BJ (cell line): Measurements from ENCODE around the gene ANKRD34A. TPM values are rescaled to one million over a fixed set of nuclear protein-coding genes. Genes with fewer than 3 reads are reported as not detected.
A peak's percentile ranks its signal among the peaks of the same experiment; 100 is the strongest.

ENCODE experiments used
- CTCF ChIA-PET: fragments of 350-600 bp; formaldehyde crosslinking; extraction: SDS; loops from one replicate; lab custom pipeline; 2021; ENCODE audit warnings: antibody characterized with exemption, inconsistent platforms; lab: Yijun Ruan, JAX
- POLR2A ChIA-PET: fragments of 300-600 bp; sonication (Branson Sonifier 250); formaldehyde crosslinking; extraction: SDS; loops from one replicate; lab custom pipeline; 2021; ENCODE audit warnings: antibody characterized with exemption; lab: Charles Lee
- DNase-seq: peaks from one replicate; pipeline ENCODE4 v3.0.0-alpha.2; 2011; ENCODE audit warnings: low read depth
- H3K27me3 ChIP-seq: 2 replicates; pipeline ENCODE4 v1.6.0; 2011; ENCODE audit warnings: low read length; ENCODE audit not compliant: control insufficient read depth, insufficient read depth
- H3K36me3 ChIP-seq: 2 replicates; pipeline ENCODE4 v1.5.1; 2011; ENCODE audit warnings: low read length; ENCODE audit not compliant: control insufficient read depth, insufficient read depth
- H3K4me3 ChIP-seq: 2 replicates; pipeline ENCODE4 v1.5.1; 2011; ENCODE audit warnings: low read depth, mild to moderate bottlenecking, control low read depth, low read length
- polyA plus RNA-seq: library from polyadenylated mRNA; depleted of rRNA; stranded (reverse); fragments of >200 nt; gene quantifications from 2 replicates; pipeline ENCODE4 v1.2.3, GENCODE V29; 2011
- TF ChIP-seq, protein P1 (sequence below): IDR thresholded peaks from 2 replicates; pipeline ENCODE4 v1.5.1; 2011; ENCODE audit warnings: low read depth, mild to moderate bottlenecking, control low read depth, inconsistent platforms, low read length, moderate library complexity; ENCODE audit not compliant: insufficient read depth

The ANKRD34A gene
- polyA plus RNA-seq, 1 experiment, result 1.3 TPM

DNA sequence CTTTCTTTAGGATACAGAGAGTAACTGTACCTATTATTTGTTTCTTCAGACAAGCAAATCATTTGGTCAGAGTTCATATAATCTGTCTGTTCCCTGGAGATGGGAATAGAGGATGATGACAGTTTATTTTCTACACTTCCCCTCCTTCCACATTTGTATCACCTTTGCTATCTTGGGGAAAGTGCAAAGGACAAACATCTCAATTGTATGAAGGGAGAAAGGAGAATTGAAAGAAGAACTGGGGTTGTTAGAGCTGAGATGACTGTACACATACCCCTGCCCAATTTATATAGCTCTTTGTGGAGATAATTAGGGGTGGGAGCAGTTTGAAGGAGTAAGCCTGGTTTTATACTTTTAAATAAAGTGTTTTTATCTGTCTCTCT, 14.1 kb upstream of the ANKRD34A start:
- DNase-seq, result no peak
- no peak overlapping the region for H3K4me3 ChIP-seq
- ChIA-PET POLR2A (interaction anchor here (0.5 to 1.1 kb wide), 2 partner anchors 29 to 60 kb away, joined by 3 to 18 read pairs; no protein-coding TSS in a partner anchor), CTCF (interaction anchor here (0.8 to 7.2 kb wide), 15 partner anchors 9 to 131 kb away, joined by 3 to 171 read pairs (median 14); partner anchors contain the start of genes ANKRD34A, NUDT17, POLR3GL and RBM8A)
- TF ChIP-seq, protein P1, sequence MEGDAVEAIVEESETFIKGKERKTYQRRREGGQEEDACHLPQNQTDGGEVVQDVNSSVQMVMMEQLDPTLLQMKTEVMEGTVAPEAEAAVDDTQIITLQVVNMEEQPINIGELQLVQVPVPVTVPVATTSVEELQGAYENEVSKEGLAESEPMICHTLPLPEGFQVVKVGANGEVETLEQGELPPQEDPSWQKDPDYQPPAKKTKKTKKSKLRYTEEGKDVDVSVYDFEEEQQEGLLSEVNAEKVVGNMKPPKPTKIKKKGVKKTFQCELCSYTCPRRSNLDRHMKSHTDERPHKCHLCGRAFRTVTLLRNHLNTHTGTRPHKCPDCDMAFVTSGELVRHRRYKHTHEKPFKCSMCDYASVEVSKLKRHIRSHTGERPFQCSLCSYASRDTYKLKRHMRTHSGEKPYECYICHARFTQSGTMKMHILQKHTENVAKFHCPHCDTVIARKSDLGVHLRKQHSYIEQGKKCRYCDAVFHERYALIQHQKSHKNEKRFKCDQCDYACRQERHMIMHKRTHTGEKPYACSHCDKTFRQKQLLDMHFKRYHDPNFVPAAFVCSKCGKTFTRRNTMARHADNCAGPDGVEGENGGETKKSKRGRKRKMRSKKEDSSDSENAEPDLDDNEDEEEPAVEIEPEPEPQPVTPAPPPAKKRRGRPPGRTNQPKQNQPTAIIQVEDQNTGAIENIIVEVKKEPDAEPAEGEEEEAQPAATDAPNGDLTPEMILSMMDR, result no peak
- H3K27me3 ChIP-seq, result no peaks in the 10 kb centered on the region
- H3K36me3 ChIP-seq, result no peaks in the 10 kb centered on the region

DNA sequence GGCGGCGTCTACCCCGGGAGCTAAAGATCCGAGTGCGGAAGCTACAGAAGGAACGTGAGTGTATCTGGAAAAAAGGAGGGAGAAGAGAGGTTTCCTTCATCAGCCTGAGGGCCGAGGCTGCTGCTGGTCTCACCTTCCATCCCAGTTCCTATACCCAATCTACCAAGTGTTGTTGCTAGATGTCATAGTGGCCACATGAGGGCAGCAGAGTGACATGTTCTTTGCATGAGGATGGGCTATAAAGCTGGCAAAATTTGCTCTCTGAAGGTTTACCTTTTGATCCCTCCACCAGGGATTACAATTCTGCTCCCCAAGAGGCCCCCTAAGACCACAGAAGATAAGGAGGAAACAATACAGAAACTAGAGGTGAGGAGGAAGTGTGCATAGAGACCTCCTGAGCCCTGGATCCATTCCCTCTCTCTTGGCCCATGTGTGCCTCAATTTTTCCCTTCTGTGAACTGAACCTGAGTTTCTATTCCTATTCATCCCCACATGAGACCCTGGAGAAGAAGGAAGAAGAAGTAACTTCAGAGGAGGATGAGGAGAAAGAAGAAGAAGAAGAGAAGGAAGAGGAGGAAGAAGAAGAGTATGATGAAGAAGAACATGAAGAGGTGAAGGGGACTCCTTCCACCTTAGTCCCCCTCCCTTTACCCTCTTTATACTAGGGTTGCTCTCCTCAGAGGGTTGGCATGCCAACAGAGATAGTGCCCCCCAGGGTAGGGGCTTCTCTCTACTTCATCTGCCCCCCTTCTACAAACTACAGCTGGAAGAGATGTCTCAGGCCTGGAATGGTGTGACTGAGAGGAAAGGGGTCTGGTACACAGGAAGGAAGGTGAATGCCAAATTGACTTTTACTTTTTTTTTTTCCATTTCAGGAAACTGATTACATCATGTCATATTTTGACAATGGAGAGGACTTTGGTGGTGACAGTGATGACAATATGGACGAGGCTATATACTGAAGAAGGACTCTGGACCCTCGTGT, 13.4 kb upstream of the ANKRD34A start:
- CTCF ChIA-PET, result interaction anchor here (0.7 to 7.2 kb wide), 21 partner anchors 9 to 130 kb away, joined by 3 to 171 read pairs (median 6); partner anchors contain the start of genes ANKRD34A, ANKRD35, HJV and LIX1L
- DNase-seq, result no peak
- no peaks in the 10 kb centered on the region for H3K27me3 ChIP-seq
- no peak overlapping the region for H3K4me3 ChIP-seq
- POLR2A ChIA-PET, result interaction anchor here (0.5 kb wide), 1 partner anchor 60 kb away, joined by 18 read pairs; no protein-coding TSS in a partner anchor
- no peaks in the 10 kb centered on the region for H3K36me3 ChIP-seq
- TF ChIP-seq, protein P1, result peak; percentile 78

DNA sequence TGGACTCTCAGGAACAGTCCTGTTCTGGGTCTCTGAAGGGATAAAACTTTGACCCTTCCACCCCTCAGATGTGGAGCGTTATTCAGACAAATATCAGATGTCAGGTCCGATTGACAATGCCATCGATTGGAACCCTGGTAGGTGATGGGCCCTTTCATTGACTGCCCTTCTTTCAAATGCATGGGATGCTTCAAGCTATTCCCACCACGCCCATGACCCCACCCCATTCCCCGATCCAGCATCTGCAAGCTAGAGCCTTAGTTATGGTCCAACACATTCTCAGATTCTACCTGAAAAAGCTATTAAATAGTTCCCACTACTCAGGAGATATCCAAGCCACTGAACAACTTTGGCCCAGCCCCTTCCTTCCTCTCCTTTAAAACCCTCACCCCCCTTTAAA, 12.6 kb upstream of the ANKRD34A start:
- ChIA-PET CTCF (interaction anchor here (1.2 to 7.2 kb wide), 20 partner anchors 8 to 130 kb away, joined by 3 to 171 read pairs (median 7); partner anchors contain the start of genes ANKRD34A, ANKRD35, HJV and LIX1L), POLR2A (interaction anchor here (0.6 kb wide), 1 partner anchor 12 kb away, joined by 5 read pairs; the partner anchor contains the start of gene POLR3GL)
- Histone ChIP-seq H3K27me3 (no peaks in the 10 kb centered on the region), H3K4me3 (no peak overlapping the region), H3K36me3 (no peaks in the 10 kb centered on the region)
- TF ChIP-seq, protein P1, result no peak
- no peak for DNase-seq

DNA sequence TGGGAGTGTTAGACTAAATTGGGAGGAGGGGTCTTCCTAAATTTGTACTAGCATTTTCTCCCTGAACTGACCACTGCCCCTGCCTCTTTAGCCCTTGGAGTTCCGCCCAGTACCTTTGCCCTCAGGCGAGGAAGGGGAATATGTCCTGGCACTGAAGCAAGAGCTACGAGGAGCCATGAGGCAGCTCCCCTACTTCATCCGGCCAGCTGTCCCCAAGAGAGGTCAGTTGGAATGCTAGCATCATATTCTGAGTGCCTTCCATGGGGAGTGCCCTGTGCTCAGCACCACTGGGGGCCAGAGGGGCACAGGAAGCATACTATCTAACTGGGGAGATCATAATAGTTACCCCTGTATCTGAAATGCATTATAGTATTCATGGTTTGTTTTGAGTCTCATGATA, 10.8 kb upstream of the ANKRD34A start:
- Histone ChIP-seq H3K27me3 (no peaks in the 10 kb centered on the region), H3K36me3 (no peaks in the 10 kb centered on the region), H3K4me3 (no peak overlapping the region)
- ChIA-PET CTCF (interaction anchor here (0.6 to 7.2 kb wide), 5 partner anchors 17 to 128 kb away, joined by 3 to 171 read pairs (median 26); partner anchors contain the start of genes NUDT17 and TXNIP), POLR2A (interaction anchor here (0.6 kb wide), 1 partner anchor 402 kb away, joined by 3 read pairs; no protein-coding TSS in a partner anchor)
- TF ChIP-seq, protein P1, result no peak
- DNase-seq, result no peak
